ENCODE results near the gene CDCP1.

The CDCP1 gene, protein sequence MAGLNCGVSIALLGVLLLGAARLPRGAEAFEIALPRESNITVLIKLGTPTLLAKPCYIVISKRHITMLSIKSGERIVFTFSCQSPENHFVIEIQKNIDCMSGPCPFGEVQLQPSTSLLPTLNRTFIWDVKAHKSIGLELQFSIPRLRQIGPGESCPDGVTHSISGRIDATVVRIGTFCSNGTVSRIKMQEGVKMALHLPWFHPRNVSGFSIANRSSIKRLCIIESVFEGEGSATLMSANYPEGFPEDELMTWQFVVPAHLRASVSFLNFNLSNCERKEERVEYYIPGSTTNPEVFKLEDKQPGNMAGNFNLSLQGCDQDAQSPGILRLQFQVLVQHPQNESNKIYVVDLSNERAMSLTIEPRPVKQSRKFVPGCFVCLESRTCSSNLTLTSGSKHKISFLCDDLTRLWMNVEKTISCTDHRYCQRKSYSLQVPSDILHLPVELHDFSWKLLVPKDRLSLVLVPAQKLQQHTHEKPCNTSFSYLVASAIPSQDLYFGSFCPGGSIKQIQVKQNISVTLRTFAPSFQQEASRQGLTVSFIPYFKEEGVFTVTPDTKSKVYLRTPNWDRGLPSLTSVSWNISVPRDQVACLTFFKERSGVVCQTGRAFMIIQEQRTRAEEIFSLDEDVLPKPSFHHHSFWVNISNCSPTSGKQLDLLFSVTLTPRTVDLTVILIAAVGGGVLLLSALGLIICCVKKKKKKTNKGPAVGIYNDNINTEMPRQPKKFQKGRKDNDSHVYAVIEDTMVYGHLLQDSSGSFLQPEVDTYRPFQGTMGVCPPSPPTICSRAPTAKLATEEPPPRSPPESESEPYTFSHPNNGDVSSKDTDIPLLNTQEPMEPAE

DNA sequence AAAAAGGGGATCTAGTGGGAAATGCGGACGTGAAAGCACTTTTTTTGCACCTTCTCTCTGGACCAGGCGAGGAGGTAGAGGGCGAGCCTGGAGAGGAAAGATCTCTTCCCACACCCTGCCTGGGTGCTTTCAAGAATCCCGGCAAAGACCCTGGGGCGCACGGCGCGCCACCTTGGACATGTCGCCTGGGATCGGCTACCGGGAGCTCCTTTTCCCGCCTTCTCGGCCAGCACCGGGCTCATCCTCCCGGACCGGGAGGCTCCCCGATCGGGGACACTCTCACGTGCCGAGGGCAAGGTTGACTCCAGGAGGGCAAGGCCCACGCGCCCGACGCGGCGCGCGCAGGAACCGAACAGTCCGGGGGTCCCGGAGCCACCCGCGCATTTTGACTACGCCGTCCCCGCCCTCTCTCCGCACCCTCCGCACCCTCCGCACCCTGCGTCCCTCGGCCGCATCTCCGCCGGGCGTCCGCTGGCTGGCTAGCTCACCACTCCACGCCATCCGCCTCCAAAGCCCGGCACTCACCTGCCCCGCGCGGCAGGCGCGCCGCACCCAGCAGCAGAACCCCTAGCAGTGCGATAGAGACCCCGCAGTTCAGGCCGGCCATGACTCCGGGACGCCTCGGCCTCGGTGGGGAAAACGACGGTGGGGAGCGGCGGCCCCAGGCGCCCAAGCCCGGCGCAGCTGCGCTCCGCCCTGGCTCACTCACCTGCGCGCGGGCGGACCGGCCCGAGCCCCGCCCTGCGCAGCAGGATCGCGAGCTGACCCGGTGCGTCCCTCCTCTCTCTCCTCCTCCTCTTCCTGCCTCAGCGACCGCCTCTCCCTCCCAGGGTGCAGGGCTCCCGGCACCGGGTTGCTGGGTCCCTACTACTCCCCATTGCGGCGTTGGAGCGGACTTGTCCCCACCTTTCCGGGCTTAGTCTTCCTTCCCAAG is at the start of gene CDCP1:
TSS of gene CDCP1 (minus strand) at position 698 of the 934 bp plus-strand sequence. CDS start at position 607, 91 bp downstream.
- peak; percentile 66 for TF ChIP-seq ZFX (IDR thresholded peaks at IDR 0.05)
- TF ChIP-seq, protein P1, sequence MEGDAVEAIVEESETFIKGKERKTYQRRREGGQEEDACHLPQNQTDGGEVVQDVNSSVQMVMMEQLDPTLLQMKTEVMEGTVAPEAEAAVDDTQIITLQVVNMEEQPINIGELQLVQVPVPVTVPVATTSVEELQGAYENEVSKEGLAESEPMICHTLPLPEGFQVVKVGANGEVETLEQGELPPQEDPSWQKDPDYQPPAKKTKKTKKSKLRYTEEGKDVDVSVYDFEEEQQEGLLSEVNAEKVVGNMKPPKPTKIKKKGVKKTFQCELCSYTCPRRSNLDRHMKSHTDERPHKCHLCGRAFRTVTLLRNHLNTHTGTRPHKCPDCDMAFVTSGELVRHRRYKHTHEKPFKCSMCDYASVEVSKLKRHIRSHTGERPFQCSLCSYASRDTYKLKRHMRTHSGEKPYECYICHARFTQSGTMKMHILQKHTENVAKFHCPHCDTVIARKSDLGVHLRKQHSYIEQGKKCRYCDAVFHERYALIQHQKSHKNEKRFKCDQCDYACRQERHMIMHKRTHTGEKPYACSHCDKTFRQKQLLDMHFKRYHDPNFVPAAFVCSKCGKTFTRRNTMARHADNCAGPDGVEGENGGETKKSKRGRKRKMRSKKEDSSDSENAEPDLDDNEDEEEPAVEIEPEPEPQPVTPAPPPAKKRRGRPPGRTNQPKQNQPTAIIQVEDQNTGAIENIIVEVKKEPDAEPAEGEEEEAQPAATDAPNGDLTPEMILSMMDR (conservative IDR thresholded peaks at IDR 0.05) = no peak
- peak within 1 kb of the TSS; percentile 87 for H3K27ac ChIP-seq

DNA sequence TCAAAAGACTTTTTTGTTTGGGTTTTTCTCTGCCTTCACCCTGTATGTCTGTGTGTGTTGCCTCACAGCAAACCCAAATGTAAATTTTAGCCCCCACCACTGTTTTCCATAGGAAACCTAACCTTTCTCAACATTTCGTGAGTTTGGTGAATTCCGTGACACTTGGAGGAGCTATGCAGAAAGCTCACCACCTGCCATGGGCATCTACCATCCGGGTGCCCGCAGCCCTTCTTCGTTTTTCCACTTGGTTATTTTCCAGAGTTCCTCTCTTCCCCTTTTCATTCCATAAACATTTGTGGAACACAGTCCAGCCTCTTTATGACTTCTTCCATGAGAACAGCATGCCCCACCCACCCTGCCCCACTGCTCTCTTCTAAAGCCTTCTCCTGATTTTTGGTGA is 48.6 kb upstream of the CDCP1 start:
- H3K27ac ChIP-seq = no peak overlapping the region
- TF ChIP-seq, protein P1 (conservative IDR thresholded peaks at IDR 0.05) = no peak
- no peak for TF ChIP-seq ZFX (IDR thresholded peaks at IDR 0.05)

DNA sequence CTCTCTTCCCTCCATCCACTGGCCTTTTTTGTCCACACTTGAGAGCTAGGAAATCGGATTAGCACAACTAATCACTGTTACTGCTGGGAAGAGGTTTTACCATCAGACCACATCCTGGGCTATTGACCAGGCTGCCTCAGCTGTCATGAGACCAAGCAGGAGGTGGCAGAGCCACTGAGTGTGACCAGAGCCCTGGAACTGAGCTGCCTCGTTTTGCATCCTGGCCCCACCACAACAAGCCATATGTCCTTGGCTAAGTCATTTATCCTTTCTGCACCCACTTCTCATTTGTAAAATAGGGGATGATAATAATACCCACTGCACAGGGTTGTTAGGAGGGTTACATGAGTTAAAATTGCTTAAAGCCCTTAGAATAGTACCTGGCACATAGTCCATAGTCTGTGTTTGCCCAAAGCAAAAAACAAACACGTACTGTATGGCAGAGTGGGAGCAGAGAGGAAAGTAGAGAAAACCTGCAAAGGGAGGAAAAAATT is 45.8 kb upstream of the CDCP1 start:
- no peak for TF ChIP-seq ZFX (IDR thresholded peaks at IDR 0.05)
- no peak overlapping the region for H3K27ac ChIP-seq

DNA sequence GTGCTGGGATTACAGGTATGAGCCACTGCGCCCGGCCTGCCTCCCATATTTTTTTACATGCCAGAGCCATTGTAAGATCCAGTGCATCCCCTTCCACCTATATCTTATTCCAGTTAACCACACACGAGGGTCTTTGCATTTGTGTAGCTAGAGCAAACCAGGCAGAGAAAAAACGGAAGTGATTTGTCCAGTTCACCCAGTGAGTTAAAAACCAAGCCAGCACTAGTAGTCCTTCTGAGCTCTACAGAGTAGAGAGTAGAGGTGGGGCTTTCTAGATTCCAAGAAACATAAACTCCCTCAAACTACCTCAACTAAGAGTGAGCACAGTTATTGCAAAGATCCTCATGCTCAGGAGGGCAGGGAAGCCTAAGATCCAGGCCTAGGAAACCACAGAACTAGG is 45.2 kb upstream of the CDCP1 start:
- H3K27ac ChIP-seq = no peak overlapping the region
- TF ChIP-seq ZFX (IDR thresholded peaks at IDR 0.05) = no peak
- TF ChIP-seq, protein P1 (conservative IDR thresholded peaks at IDR 0.05) = no peak

DNA sequence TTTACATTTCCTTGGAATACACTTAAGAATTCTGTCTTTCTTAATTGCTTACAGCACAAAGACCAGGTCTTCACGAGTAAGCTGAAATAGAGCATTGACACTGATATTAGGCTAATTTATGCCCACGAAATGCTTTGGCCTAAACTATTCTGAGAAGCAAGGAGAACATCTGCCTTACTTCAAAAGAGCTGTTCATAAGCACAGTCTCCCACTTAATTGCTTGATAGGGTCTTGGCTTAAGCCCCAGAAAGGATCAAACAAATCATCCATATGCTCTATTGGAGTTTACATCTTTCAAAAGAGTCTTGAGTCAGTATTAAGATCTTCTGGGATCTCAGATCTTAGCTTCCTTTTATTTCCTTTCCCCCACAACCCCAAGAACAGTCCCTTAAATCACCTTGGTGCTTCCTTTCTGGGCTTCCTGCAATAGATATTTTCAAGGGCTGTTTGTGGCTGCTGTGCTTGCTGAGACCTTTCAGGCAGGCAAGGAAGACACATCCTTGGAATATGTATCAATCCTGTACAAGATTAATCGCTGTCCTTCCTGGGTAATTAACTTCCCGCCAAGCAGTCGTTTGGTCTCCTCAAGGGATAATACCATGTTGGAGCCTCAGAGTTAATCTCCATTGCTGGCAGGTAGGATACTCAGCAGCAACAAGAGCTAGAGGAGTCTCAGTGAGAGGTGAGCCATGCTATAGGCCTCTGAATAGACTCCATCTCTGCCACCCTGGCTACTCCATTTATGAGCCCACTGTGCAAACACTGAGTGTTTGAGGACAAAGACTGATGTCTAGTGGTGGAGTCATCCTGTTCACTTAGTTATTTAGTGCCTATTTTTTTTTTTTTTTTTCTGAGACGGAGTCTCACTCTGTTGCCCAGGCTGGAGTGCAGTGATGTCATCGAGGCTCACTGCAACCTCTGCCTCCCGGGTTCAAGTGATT is 42.8 kb upstream of the CDCP1 start:
- TF ChIP-seq ZFX (IDR thresholded peaks at IDR 0.05) = no peak
- TF ChIP-seq, protein P1 (conservative IDR thresholded peaks at IDR 0.05) = no peak
- no peak overlapping the region for H3K27ac ChIP-seq

DNA sequence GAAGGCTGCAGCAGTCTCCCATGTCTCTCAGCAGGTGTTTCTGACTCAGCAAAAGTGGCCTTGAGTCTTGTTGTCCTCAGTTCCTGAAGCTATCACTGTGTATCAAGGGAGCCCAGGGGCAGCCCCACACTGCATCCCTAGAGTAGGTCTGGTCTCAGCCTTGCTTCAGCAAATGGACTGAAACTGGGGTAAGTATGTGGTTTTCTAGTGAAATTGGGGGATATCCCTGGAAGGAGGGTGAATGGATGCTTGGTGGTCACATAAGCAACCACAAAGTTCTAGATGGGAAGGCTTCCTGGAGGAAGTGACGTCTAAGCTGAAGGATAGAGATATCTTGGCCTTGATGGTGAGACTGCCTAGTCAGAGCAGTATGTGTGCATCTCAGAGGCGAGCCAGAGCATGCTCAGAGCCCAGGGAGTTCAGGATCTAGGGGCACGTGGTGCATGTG is 41.5 kb upstream of the CDCP1 start:
- no peak for TF ChIP-seq ZFX (IDR thresholded peaks at IDR 0.05)
- TF ChIP-seq, protein P1 (conservative IDR thresholded peaks at IDR 0.05) = no peak
- no peak overlapping the region for H3K27ac ChIP-seq
